Placental epithelial cell (primary cell): ENCODE measurements around the gene LRP2BP. TPM values are rescaled to one million over a fixed set of nuclear protein-coding genes. Genes with fewer than 3 reads are reported as not detected.

ENCODE experiments used
- small RNA-seq: library from RNA; depleted of rRNA; stranded (forward); fragments of <200 nt; gene quantifications from one replicate; pipeline ENCODE3, GENCODE V24; 2012
- total RNA-seq: library from RNA; depleted of rRNA; stranded (reverse); fragments of >200 nt; gene quantifications from 2 replicates; pipeline ENCODE4 v1.2.3, GENCODE V29; 2012

The LRP2BP gene
- 0.98 and 1.2 TPM in 2 replicates for total RNA-seq

GRCh38 chr4:185395238-185395955 lies at the start of gene LRP2BP:
Gene LRP2BP (minus strand): TSS chr4:185395924. CDS start chr4:185378186, 17,738 bp downstream.

GRCh38 chr4:185425647-185426352 lies 30.1 kb upstream of the LRP2BP start, which contains the start of gene UFSP2:
Gene UFSP2 (minus strand): TSS chr4:185425964. CDS start chr4:185425868, 96 bp downstream.

GRCh38 chr4:185396724-185397385 lies 1.1 kb upstream of the LRP2BP start, which contains the start of gene ANKRD37:
Gene ANKRD37 (plus strand): TSS chr4:185396841. CDS start chr4:185396924, 83 bp downstream.

Small RNA genes lying within 50 kb of the gene (small RNA-seq; reads per million reads assigned to genes)
- gene RF00019, result not detected

Other genes with a start within 250 kb of the LRP2BP start
- 16.5 and 22.0 TPM in 2 replicates for gene CFAP97, start 191.9 kb downstream of the LRP2BP start, total RNA-seq
- 32.2 and 43.2 TPM in 2 replicates for gene SNX25, start 186.3 kb downstream of the LRP2BP start, total RNA-seq
- 15.7 and 26.5 TPM in 2 replicates for gene ANKRD37, start 917 bp upstream of the LRP2BP start, total RNA-seq
- gene UFSP2, start 30.0 kb upstream of the LRP2BP start, total RNA-seq, result 31.3 and 36.9 TPM in 2 replicates
- gene CCDC110, start 75.8 kb upstream of the LRP2BP start, total RNA-seq, result 0.11 and 0.39 TPM in 2 replicates
- gene PDLIM3, start 139.6 kb upstream of the LRP2BP start, total RNA-seq, result not detected in 2 replicates